ENCODE measurements around the gene RNF187.

DNA sequence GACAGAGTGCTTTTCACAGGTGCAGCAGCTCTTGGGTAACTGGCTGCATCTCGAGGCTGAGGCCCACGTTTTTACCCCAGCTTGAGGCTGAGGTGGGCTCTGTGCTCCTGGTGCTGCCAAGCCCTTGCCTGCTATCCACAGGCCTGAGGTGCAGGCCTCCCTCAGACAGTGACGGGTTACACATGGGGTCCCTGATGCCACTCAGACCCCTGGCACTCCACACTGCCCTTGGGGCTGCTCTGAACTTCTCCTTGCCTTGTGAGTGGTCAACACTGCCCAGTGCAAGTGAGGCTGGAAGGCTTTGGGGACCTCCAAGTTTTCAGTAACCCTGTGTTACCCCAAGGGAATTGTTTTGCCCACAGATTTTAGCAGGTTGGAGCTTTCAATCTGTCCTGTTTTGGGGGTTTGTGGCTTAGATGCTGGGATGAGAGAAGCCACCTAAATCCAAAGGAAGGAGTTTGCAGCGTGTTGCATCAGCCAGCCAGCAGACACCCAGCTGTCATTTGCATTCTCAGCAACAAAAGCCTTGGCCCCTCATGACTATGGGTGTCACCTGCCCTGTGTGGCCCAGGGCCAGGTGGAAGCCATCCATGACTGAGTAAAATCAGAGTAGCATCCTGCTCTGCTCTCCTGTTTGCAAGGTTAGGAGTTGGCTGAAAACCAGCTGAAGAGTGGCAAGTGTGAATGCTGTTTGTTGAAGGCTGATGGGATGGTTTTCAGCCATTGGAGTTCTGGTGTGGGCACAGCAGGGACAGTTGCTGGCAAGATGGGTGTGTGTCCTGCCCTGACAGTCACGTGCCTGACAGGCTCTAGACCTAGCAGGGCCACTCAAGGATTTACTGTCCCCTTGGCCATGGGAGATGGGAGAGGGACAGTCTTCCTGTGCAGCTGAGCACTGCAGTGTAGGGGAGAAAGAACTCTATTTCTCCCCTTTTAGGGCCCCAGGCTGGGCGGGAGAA is 3.2 kb downstream of the RNF187 start:
- no peak for TF ChIP-seq GATA2 (IDR thresholded peaks at IDR 0.05; ENCODE audit: low read depth, low read length)
- TF ChIP-seq GATA3 (IDR thresholded peaks at IDR 0.05; ENCODE audit: low read depth, low read length), result no peak

Measured in SH-SY5Y (cell line).